C4-2B (cell line): ENCODE results near the gene FSIP1.

Source experiments
- CTCF ChIP-seq: fragments of 450-650 bp; conservative IDR thresholded peaks from 2 replicates; pipeline ENCODE4 v1.5.1; 2017; ENCODE audit warnings: mild to moderate bottlenecking
- ZFX ChIP-seq: fragments of 450-650 bp; IDR thresholded peaks from 2 replicates; pipeline ENCODE4 v1.6.1; 2017

- TF ChIP-seq CTCF, result no peak
- TF ChIP-seq ZFX, result no peak
Observed at GRCh38 chr15:39731266-39731665, 51.4 kb downstream of the FSIP1 start.
